ENCODE results near the gene ADGRG7.
"Not testable (repeated sequence)": the region's sequence is repeated elsewhere in the genome, so short reads cannot be mapped to it uniquely, and the experiment has no call there.

The ADGRG7 gene

DNA sequence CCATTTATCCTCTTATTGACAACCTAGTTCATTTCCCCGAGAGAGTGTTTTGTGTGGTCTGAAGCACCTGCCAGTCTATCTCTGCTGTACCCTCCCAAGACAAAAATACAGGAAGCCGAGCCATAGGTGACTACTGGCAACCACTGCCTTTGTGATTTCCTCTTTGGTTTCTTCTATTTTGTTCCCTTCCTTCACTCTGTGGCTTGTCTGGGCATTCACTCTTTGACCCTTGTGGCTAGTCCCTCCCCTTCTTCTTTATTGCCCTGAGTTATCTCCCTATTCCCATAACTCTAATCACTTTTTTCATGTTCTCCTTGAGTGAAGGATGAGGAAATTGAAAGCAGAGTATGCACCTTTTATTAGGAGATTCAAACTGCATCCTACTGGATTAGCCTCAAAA is at the start of gene ADGRG7:
ADGRG7 (plus strand) TSS at position 297 of the 400 bp plus-strand sequence. CDS start 256 bp downstream, outside the sequence.
- no peak for DNase-seq

DNA sequence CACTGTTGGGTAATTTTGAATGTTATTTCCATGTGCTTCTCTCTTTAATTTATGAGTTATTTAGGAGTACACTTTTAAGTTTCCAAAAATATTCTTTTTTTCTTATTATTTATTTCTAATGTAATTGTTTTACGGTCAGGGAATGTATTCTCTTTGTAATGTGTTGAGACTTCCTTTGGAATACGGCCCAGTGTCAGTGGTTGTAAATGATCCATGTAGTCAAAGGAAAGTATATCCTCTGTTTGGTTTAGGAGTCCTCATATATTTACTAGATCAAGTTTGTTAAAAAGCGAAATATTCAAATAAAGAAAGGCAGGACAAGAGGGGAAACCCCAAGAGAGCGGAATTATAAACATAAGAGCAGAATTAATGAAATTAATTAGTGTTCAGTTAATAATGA is 49.0 kb upstream of the ADGRG7 start:
- DNase-seq = no peak

GRCh38 chr3:100561459-100562158 is 47.8 kb upstream of the ADGRG7 start:
- DNase-seq = no peak

DNA sequence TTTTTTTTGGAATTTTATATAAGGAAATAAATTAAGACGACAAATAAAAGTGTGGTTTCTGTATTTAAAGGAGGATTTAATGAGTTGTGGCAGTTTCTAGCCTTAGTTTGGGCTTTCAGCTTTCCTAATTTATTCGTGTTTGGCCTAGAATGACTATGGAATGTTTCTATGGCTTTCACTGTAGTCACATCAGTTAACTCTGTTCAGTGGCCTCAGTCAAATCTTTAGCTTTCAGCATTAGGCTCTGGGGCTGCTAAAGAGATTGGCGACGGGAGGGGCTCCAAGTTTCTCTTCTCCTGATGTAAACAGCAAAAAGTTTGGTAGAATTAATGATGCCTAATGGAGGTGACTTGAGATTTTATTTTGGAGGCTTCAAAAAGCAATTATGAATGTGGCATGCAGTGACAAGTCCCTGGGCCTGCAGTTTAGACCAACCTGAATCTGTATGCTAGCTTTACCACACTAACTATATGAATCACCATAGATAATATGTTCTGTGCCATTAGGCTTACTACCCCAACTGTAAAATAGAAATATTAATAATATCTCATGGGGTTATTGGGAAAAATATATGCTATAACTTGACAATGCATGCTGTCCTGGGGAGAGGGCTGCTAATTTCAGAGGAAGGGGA is 47.1 kb upstream of the ADGRG7 start:
- no peak for DNase-seq

GRCh38 chr3:100563228-100563627 is 46.2 kb upstream of the ADGRG7 start:
- no peak for DNase-seq

DNA sequence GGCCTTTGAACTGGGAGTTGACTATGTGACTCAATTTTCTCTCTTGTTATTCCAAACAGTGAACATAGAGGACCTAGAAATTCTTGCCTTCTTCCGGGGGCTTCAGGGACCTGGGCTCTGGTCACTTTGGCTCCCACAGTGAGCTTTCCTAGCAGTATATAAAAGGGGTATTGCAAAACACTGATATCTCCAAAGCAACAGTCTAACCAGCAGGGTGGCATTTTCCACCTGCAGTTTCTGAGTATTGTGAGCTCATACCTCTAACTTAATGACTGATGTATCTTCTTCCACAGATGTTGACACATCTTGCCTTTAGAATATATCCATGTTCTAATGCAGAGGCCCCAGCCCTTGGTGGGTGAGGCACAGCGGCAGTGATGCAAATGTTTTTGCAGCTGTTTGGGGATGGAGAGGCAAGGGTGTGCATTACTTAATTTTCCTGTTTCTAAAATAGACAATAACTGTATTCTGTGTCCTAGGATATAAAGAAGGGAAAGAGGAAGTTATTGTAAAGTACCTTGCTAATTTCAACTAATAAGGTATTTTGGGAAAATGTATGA is 45.7 kb upstream of the ADGRG7 start:
- DNase-seq = no peak

DNA sequence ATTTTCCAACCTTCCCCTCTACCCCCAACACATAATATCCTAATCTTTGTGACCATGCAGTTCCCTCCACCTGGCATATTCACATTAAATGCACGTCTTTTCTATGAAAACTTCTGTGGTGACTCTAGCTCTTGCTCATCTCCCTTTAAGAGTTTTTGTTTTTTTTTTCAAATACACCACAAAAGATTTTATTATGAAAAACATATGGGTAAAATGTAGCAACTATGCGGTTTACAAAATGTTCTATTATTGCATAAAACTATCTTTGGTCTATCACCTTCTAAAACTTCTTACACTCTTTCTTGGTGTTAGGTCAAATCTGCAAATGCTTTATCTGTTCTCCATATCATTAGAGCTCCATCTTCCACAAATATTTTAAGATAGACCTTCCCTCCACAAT is 38.6 kb upstream of the ADGRG7 start:
- DNase-seq = no peak

DNA sequence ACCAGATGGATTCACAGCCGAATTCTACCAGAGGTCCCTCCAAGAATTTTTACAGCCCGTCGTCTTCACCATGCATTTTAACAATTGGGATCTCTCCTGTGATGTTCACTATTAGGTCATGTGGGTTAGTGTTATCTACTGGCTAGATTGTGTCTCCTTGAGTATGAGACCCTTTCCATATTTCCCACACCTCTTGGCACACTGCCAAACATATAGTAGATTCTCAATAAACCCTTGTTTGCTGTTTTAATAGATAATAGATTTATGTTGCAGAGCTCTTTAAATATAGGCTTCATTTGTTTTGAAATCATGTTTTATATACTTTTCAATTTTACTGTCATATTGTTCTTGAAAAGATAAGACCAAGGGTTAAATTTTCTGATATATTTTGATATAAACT is 34.9 kb upstream of the ADGRG7 start:
- DNase-seq = no peak

DNA sequence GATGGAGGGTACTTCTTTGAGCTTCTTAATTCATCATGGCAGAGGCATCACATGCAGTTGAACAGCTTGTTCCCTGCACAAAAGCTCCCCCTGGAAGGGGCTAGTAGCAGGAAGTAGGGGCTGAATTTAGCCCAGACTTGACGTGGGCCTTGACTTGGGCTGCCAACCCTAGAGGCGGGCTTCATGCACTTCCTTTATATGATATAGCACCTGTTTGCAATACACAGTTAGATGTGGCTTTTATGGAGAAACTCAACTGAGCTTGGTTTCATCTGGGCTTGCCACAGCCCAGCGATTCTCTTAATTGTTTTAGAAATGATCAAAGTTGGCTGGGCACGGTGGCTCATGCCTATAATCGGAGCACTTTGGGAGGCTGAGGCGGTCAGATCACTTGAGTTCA is 33.7 kb upstream of the ADGRG7 start:
- DNase-seq = no peak

DNA sequence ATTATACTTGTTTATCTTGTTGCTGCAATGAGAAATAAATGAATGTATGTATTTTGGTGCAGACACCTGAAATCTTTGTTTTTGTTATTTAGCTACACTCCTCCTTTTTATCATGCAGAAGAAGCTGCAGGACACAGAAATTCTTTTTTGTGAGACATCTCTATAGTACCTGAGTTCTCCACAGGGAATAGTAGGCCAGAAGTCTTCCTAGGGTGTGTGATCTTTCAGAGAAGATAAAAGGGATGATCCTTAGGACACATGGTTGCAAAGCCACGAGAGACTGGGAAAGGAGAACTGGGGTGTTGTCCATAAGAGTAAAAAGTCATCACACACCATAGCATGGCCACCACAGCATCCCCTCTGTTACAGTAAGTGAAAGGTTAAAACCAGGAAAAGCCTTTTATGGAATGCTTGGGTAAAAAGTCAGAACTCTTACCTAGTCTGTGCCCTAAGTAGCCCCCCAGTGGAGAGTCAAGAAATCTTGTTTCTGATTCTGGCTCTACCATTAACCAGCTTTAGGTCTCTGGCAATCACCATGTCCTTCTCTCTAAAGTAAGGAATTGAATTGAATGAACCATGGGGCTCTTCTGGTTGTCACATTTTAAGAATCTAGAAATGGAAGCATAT is 31.9 kb upstream of the ADGRG7 start:
- DNase-seq = no peak

GRCh38 chr3:100578646-100579045 is 30.8 kb upstream of the ADGRG7 start:
- no peak for DNase-seq

DNA sequence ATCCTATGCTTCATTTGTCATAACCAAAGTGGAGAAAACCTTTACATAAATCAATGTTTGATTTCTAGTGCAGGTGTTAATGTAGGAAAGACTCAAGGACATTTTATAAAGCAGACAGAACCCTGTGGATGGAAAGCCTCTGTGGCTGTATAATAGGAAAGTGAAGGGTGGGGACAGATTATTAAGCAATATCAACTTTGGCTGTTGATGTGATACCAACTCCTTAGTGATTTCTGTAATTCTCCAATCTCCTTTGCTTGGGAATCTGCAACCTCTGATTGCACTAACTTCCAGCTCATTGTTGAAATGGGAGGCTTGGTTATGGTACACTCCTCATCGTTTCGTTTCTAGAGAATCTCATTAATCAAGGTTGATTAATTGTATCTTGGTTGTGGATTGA is 29.3 kb upstream of the ADGRG7 start:
- DNase-seq = no peak

- no peak for DNase-seq
Measured at GRCh38 chr3:100581650-100582049, 27.8 kb upstream of the ADGRG7 start.

- not testable (repeated sequence) for DNase-seq
Measured at GRCh38 chr3:100582157-100582556, 27.2 kb upstream of the ADGRG7 start.

GRCh38 chr3:100584101-100584660 is 25.2 kb upstream of the ADGRG7 start:
- no peak for DNase-seq

DNA sequence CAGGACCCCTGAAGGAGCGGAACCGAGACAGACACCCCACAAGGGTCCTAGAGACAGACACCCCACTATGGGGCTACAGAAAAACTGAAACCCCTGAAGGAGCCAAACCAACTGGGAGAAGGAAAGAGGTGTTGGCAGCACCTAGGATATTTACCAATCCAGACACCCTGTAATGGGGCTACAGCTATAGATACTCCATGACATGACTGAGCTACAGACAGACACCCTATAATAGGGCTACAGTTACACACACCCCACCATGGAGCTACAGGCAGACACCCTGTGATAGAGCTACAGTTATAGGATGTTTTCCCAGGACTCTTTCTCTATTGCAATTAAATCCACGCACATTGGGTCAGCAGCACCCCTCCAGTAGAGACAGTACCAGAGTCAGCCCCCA is 22.6 kb upstream of the ADGRG7 start:
- DNase-seq = no peak

DNA sequence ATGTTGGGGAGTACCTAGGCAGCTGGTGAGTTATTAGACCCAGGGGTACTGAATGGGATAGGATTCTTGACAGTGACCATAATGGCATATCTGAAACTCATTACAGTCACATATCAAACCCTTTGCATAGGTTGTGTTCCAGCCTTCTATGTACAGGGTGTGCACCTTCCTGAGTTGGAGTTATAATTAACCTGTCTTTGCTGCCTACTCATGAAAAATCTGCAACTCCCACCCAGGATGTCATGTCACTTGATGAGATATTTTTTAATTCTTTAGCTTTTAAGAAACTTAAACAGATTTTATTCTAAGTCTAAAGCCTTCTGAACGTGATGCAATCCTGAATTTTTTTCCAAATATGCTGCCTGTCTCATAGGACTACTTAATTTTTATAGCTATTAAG is 21.1 kb upstream of the ADGRG7 start:
- no peak for DNase-seq

GRCh38 chr3:100590114-100590839 is 19.1 kb upstream of the ADGRG7 start:
- peak; percentile 63 for DNase-seq

DNA sequence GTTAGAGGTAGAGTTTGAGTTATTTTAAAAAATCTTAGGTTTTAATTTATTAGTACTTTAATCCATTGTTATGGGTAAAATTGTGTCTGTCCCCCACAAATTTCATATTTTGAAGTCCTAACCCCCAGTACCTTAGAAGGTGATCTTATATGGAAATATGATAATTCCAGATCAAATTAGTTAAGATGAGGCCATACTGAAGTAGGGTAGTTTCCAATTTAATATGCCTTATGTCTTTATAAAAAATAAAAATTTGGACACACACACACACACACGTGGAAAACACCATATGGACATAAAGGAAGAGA is 18.6 kb upstream of the ADGRG7 start:
- DNase-seq = no peak

DNA sequence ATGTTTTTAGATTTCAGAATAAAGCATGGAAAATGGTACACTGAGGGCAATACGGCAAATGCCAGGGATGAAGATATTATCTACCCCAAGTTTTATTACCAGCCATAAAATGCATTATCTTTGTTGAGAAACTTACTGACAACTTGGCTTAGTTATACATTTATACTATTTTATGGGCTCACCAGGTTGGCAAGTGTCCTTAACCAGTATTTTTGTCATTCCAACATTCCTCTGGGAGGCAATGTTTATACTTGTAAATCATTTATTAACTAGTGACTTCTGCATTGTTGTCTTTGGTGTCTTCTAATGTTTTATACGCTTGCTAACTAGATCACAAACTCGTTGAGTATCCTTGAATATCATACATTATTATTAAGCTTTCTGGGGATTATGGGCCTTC is 18.0 kb upstream of the ADGRG7 start:
- no peak for DNase-seq

DNA sequence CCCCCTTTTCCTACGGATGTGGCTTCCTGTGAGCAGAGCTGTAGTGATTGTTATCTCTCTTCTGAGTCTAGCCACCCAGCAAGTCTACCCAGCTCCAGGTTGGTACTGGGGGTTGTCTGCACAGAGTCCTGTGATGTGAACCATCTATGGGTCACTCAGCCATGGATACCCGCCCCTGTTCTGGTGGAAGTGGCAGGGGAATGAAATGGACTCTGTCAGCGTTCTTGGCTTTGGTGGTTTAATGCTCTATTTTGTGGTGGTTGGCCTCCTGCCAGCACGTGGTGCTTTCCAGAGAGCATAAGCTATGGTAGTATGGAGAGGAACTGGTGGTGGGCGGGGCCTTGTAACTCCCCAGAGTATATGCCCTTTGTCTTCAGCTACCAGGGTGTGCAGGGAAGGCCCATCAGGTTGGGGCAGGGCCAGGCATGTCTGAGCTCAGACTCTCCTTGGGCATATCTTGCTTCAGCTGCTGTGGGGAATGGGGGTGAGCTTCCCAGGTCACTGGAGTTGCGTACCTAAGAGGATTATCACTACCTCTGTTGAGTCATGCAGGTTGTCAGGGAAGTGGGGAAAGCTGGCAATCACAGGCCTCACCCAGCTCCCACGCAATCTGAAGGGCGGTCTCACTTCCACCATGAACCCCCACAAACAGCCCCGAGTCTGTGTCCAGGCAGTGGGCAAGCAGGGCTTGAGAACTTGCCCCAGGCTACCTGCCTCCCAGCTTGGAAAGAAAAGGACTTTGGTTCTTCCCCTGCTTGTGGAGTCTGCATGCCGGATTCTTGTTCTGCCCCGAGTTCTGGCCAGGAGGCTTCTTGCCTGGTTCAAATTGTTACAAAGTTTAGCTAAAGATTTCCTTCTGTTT is 9.0 kb upstream of the ADGRG7 start:
- DNase-seq = no peak
